ENCODE data around the gene NGEF. TPM values are rescaled to one million over a fixed set of nuclear protein-coding genes. Genes with fewer than 3 reads are reported as not detected.

Gene NGEF
- total RNA-seq, 1 experiment from 2014 or later = 1.9 TPM

DNA sequence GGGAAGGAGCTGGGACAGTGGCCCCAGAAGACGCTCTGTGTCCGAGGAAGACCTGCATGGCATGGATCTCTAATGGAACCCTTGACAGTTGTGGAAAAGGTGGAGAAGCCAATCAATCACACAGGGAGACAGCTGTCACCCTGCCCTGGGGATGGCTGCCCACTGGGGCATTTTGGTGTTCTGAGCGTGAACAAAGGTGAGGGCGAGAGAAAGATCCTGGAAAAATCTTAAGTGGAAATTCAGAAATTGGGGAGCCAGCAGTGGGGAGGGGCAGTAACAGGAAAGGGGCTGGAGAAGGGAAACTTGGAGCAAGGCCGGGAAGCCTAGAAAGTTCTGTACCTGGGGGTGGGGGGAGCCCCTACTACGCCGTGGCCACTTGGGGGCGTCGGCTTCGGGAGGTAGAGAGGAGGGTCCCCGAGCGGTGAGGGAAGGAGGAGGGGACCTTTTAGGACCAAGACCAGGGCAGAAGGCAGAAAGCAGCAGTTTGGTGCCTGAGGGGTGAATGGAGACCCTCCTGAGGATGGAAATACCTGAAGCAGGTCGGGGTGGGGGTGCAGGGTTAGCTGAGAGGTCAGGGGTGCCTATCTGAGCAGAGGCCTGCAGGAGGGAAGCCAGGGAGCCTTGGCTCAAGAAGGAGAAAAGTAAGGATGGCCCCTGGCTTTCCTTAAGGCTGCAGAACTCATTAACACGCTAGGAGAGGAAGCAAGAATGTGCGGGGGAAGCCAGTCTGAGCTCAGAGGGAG is 30.0 kb downstream of the NGEF start:
- H3K4me2 ChIP-seq (ENCODE audit: insufficient read depth, insufficient read length, low read length) = no peak overlapping the region
- TF ChIP-seq, protein P1, sequence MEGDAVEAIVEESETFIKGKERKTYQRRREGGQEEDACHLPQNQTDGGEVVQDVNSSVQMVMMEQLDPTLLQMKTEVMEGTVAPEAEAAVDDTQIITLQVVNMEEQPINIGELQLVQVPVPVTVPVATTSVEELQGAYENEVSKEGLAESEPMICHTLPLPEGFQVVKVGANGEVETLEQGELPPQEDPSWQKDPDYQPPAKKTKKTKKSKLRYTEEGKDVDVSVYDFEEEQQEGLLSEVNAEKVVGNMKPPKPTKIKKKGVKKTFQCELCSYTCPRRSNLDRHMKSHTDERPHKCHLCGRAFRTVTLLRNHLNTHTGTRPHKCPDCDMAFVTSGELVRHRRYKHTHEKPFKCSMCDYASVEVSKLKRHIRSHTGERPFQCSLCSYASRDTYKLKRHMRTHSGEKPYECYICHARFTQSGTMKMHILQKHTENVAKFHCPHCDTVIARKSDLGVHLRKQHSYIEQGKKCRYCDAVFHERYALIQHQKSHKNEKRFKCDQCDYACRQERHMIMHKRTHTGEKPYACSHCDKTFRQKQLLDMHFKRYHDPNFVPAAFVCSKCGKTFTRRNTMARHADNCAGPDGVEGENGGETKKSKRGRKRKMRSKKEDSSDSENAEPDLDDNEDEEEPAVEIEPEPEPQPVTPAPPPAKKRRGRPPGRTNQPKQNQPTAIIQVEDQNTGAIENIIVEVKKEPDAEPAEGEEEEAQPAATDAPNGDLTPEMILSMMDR (conservative IDR thresholded peaks at IDR 0.05) = peak; percentile 67
- peaks cover 3% of the 10 kb centered on the region; the same call in 1 of the 2 replicates for H3K4me1 ChIP-seq (ENCODE audit: insufficient read depth, low read length)
- H3K27me3 ChIP-seq (ENCODE audit: insufficient read depth, low read length) = no peaks in the 10 kb centered on the region
- no peak overlapping the region for H2BK5ac ChIP-seq (ENCODE audit: insufficient read length, low read length)
- no peak overlapping the region for H3K4ac ChIP-seq (ENCODE audit: low read depth, low read length)
- H3K23me2 ChIP-seq (ENCODE audit: insufficient read length, low read depth, low read length, poor library complexity, severe bottlenecking) = no peaks in the 10 kb centered on the region
- peak overlapping the region in 2 of 3 experiments; percentile 24 to 60; a peak in 2 of 7 replicates for H3K27ac Mint-ChIP-seq
- no peak overlapping the region for H3K27ac ChIP-seq (ENCODE audit: insufficient read length, low read depth, low read length)
- H2BK12ac ChIP-seq (ENCODE audit: insufficient read length, low read depth, low read length) = no peak overlapping the region
- H3K79me2 ChIP-seq (ENCODE audit: insufficient read depth, low read length) = no peaks in the 10 kb centered on the region
- H4K8ac ChIP-seq (replicated peaks; ENCODE audit: insufficient read length, low read depth, low read length) = no peak overlapping the region
- H2BK20ac ChIP-seq (ENCODE audit: low read depth, low read length, poor library complexity, severe bottlenecking) = no peak overlapping the region
- no peak overlapping the region for H2AFZ ChIP-seq (ENCODE audit: low read length)
- H3T11ph ChIP-seq (ENCODE audit: low read length) = no peak overlapping the region
- WGBS (ENCODE audit: extremely low coverage, insufficient read length, low lambda C conversion rate) = no CpG with 5 or more reads among the region's 15 CpGs
- H3K56ac ChIP-seq (ENCODE audit: insufficient read length, low read depth, low read length) = no peak overlapping the region
- H3K9me3 Mint-ChIP-seq = peaks cover 7 to 8% of the 10 kb centered on the region in 2 experiments
- no peaks in the 10 kb centered on the region for H3K79me1 ChIP-seq (ENCODE audit: insufficient read depth, low read depth, low read length, poor library complexity, severe bottlenecking)
- no peak overlapping the region for H3K18ac ChIP-seq (ENCODE audit: insufficient read length, low read depth, low read length)
- H3K23ac ChIP-seq (ENCODE audit: insufficient read length, low read depth, low read length) = no peak overlapping the region
- no peak overlapping the region for H2AK5ac ChIP-seq (ENCODE audit: insufficient read length, low read length)
- peaks cover 2% of the 10 kb centered on the region for H3K27me3 Mint-ChIP-seq (ENCODE audit: low read depth)
- no peak overlapping the region for H4K91ac ChIP-seq (ENCODE audit: insufficient read length, low read depth, low read length)
- peaks cover 27 to 44% of the 10 kb centered on the region in 2 experiments for H3K4me1 Mint-ChIP-seq
- no peak overlapping the region for H2BK15ac ChIP-seq (ENCODE audit: low read depth, low read length)
- peak overlapping the region in 1 of 2 experiments; percentile 13; a peak in 2 of 5 replicates for H3K4me3 Mint-ChIP-seq
- H3K9me3 ChIP-seq (ENCODE audit: control insufficient read depth, low read depth, low read length) = no peaks in the 10 kb centered on the region
- H3K9ac ChIP-seq (ENCODE audit: extremely low read depth, insufficient read length, low read length) = no peak overlapping the region
- peak; percentile 71 for DNase-seq
- H4K5ac ChIP-seq (ENCODE audit: insufficient read length, low read depth, low read length) = no peak overlapping the region
- no peak overlapping the region for H2BK120ac ChIP-seq (ENCODE audit: low read depth, low read length, poor library complexity, severe bottlenecking)
- H3K36me3 Mint-ChIP-seq (ENCODE audit: insufficient read depth in 1 of 3, low read depth in 3 of 3) = peaks cover 0 to 8% (median 5%) of the 10 kb centered on the region in 3 experiments; a peak in 5 of 7 replicates
- H3K14ac ChIP-seq (ENCODE audit: insufficient read depth, low read length) = no peak overlapping the region
- H4K20me1 ChIP-seq (ENCODE audit: control insufficient read depth, insufficient read depth, insufficient read length) = no peaks in the 10 kb centered on the region

Data from H9 (cell line).